ENCODE results near the gene MPO.

MPO gene

DNA sequence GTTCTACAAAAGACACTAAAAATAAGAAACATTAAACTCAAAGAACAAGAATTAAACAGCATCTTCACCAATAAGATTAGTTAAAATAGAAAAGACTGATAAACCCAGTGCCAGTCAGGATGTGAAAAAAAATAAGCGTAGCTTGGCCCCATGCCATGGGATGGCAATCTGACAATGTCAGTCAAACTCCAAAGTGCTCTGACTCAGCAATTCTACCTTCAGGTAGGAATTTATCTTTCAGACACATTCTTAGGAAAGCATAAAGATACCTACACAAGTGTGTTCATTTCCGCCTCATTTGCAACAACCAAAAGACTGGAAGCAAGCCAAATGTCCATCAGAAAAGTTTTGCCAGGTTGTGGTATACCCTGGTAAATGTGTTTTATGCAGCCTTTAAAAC lies 9.1 kb upstream of the MPO start:
- Histone ChIP-seq H3K27me3 (ENCODE audit: control insufficient read depth, low read length) (peaks cover 40% of the 10 kb centered on the region), H3K27ac (ENCODE audit: low read depth, low read length) (no peak overlapping the region)
- no peak for TF ChIP-seq EZH2phosphoT487 (IDR thresholded peaks at IDR 0.05; ENCODE audit: borderline replicate concordance, low read length)
- TF ChIP-seq, protein P1, sequence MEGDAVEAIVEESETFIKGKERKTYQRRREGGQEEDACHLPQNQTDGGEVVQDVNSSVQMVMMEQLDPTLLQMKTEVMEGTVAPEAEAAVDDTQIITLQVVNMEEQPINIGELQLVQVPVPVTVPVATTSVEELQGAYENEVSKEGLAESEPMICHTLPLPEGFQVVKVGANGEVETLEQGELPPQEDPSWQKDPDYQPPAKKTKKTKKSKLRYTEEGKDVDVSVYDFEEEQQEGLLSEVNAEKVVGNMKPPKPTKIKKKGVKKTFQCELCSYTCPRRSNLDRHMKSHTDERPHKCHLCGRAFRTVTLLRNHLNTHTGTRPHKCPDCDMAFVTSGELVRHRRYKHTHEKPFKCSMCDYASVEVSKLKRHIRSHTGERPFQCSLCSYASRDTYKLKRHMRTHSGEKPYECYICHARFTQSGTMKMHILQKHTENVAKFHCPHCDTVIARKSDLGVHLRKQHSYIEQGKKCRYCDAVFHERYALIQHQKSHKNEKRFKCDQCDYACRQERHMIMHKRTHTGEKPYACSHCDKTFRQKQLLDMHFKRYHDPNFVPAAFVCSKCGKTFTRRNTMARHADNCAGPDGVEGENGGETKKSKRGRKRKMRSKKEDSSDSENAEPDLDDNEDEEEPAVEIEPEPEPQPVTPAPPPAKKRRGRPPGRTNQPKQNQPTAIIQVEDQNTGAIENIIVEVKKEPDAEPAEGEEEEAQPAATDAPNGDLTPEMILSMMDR (IDR thresholded peaks at IDR 0.05; ENCODE audit: low read depth, low read length, poor library complexity, severe bottlenecking), result no peak

DNA sequence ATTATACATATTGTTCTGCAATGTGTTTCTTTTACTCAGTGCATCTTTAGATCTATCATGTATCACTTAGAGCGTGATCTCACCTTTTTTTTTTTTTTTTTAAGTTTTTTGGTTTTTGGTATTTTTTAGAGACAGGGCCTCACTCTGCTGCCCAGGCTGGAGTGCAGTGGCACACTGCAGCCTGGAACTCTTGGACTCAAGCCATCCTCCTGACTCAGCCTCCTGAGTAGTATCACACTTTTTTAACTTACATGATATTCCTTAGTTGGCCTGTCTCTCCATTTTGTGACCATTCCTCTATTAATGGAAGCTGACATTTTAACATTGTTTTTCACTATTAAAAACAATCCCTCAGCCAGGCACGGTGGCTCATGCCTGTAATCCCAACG lies 4.7 kb upstream of the MPO start:
- Histone ChIP-seq H3K36me3 (ENCODE audit: control insufficient read depth, low read length) (no peaks in the 10 kb centered on the region), H3F3A (ENCODE audit: control insufficient read depth, insufficient read depth) (no peaks in the 10 kb centered on the region), H3K9me2 (replicated peaks; ENCODE audit: control insufficient read depth, low read length) (no peaks in the 10 kb centered on the region), H3K27me3 (ENCODE audit: control insufficient read depth, low read length) (peaks cover 30% of the 10 kb centered on the region), H3K27ac (ENCODE audit: low read depth, low read length) (no peak overlapping the region), H4K20me1 (ENCODE audit: control insufficient read depth, insufficient read depth, low read depth, low read length) (no peaks in the 10 kb centered on the region), H3K4me3 (ENCODE audit: low read length) (no peak overlapping the region), H3K4me2 (ENCODE audit: low read length) (no peak overlapping the region), H3K4me1 (ENCODE audit: control insufficient read depth, low read length) (0 out of 2 replicates have a peak, but pooled peaks cover 8% of the 10 kb centered on the region), H3K79me2 (ENCODE audit: control insufficient read depth, low read length) (no peaks in the 10 kb centered on the region), H3K9me3 (ENCODE audit: control insufficient read depth, insufficient read depth, low read length) (no peaks in the 10 kb centered on the region)
- TF ChIP-seq EZH2phosphoT487 (IDR thresholded peaks at IDR 0.05; ENCODE audit: borderline replicate concordance, low read length), result no peak
- TF ChIP-seq, protein P1 (IDR thresholded peaks at IDR 0.05; ENCODE audit: low read depth, low read length, poor library complexity, severe bottlenecking), result no peak

More for the DNA sequence above, 9.1 kb upstream of the MPO start:
- H3K9me2 ChIP-seq (replicated peaks; ENCODE audit: control insufficient read depth, low read length), result no peaks in the 10 kb centered on the region
- no peak overlapping the region for H3K4me3 ChIP-seq (ENCODE audit: low read length)
- H3K36me3 ChIP-seq (ENCODE audit: control insufficient read depth, low read length), result no peaks in the 10 kb centered on the region
- H3K9me3 ChIP-seq (ENCODE audit: control insufficient read depth, insufficient read depth, low read length), result no peaks in the 10 kb centered on the region
- H3F3A ChIP-seq (ENCODE audit: control insufficient read depth, insufficient read depth), result no peaks in the 10 kb centered on the region
- H3K4me2 ChIP-seq (ENCODE audit: low read length), result no peak overlapping the region
- no peaks in the 10 kb centered on the region for H3K79me2 ChIP-seq (ENCODE audit: control insufficient read depth, low read length)
- H4K20me1 ChIP-seq (ENCODE audit: control insufficient read depth, insufficient read depth, low read depth, low read length), result no peaks in the 10 kb centered on the region
- 0 out of 2 replicates have a peak, but pooled peaks cover 4% of the 10 kb centered on the region for H3K4me1 ChIP-seq (ENCODE audit: control insufficient read depth, low read length)

DNA sequence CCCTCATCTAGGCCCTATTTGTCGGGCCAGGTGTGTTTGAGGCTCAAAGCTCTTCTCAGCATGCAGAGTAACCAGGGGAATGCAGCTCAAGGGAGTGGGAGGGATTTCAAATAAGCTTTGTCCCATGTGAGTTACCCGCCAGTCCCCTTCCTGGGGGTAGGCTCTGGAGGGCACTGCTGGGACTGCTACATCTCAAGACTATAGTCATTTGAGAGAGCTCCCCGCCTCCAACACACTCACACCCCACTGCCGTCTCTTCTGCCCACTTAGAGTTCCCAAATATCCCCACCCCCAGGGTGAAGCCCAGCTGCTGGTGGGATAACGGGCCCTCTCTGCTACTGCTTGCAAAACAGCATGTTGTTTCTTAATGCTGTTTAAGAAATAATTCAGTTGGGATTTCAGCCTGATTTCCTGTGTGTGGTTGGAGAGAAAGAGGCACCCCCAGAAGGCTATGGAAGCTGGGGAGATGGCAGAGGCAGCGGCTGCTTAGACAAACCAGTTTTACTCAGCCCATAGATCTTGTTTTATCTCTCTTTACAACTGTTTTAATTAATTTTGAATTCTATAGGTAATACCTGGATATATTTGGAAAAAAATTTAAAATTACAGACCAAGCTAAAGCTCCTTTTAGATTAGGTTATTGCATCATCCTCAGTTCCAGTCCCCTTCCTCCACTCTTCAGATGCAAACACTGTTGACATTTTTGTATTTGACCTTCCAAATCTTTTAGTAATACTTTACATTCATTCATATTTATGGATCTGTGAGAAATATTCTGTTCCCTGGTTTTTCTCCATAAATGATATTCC lies 4.1 kb upstream of the MPO start:
- H4K20me1 ChIP-seq (ENCODE audit: control insufficient read depth, insufficient read depth, low read depth, low read length), result no peaks in the 10 kb centered on the region
- no peaks in the 10 kb centered on the region for H3K36me3 ChIP-seq (ENCODE audit: control insufficient read depth, low read length)
- TF ChIP-seq, protein P1 (IDR thresholded peaks at IDR 0.05; ENCODE audit: low read depth, low read length, poor library complexity, severe bottlenecking), result no peak
- TF ChIP-seq EZH2phosphoT487 (IDR thresholded peaks at IDR 0.05; ENCODE audit: borderline replicate concordance, low read length), result no peak
- H3K9me3 ChIP-seq (ENCODE audit: control insufficient read depth, insufficient read depth, low read length), result no peaks in the 10 kb centered on the region
- 0 out of 2 replicates have a peak, but pooled peaks cover 8% of the 10 kb centered on the region for H3K4me1 ChIP-seq (ENCODE audit: control insufficient read depth, low read length)
- H3K9me2 ChIP-seq (replicated peaks; ENCODE audit: control insufficient read depth, low read length), result no peaks in the 10 kb centered on the region
- H3K4me2 ChIP-seq (ENCODE audit: low read length), result no peak overlapping the region
- no peak overlapping the region for H3K4me3 ChIP-seq (ENCODE audit: low read length)
- no peaks in the 10 kb centered on the region for H3K79me2 ChIP-seq (ENCODE audit: control insufficient read depth, low read length)
- no peaks in the 10 kb centered on the region for H3F3A ChIP-seq (ENCODE audit: control insufficient read depth, insufficient read depth)
- no peak overlapping the region for H3K27ac ChIP-seq (ENCODE audit: low read depth, low read length)
- H3K27me3 ChIP-seq (ENCODE audit: control insufficient read depth, low read length), result peaks cover 32% of the 10 kb centered on the region
